GM12872 (cell line): Measurements from ENCODE around the gene GAGE12E.
"Not testable (repeated sequence)": the region's sequence is repeated elsewhere in the genome, so short reads cannot be mapped to it uniquely, and the experiment has no call there.

Source experiments
- TF ChIP-seq, protein P1 (sequence below): IDR thresholded peaks from 3 replicates; pipeline ENCODE4 v1.5.1; 2011; ENCODE audit warnings: low read depth, mild to moderate bottlenecking, low read length, moderate library complexity; ENCODE audit not compliant: insufficient read depth

The GAGE12E gene

DNA sequence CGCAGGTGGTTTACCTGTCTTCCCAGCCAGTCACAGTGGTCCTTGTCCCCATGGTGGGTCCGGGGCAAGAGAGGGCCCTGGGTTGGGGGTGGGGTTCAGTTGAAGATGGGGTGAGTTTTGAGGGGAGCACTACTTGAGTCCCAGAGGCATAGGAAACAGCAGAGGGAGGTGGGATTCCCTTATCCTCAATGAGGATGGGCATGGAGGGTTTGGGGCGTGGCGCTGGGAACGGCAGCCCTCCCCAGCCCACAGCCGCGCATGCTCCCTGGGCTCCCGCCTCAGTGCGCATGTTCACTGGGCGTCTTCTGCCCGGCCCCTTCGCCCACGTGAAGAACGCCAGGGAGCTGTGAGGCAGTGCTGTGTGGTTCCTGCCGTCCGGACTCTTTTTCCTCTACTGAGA is at the start of gene GAGE12E:
TSS of gene GAGE12E (plus strand) at position 301 of the 400 bp plus-strand sequence. CDS start 1,155 bp downstream, outside the sequence.
- TF ChIP-seq, protein P1, sequence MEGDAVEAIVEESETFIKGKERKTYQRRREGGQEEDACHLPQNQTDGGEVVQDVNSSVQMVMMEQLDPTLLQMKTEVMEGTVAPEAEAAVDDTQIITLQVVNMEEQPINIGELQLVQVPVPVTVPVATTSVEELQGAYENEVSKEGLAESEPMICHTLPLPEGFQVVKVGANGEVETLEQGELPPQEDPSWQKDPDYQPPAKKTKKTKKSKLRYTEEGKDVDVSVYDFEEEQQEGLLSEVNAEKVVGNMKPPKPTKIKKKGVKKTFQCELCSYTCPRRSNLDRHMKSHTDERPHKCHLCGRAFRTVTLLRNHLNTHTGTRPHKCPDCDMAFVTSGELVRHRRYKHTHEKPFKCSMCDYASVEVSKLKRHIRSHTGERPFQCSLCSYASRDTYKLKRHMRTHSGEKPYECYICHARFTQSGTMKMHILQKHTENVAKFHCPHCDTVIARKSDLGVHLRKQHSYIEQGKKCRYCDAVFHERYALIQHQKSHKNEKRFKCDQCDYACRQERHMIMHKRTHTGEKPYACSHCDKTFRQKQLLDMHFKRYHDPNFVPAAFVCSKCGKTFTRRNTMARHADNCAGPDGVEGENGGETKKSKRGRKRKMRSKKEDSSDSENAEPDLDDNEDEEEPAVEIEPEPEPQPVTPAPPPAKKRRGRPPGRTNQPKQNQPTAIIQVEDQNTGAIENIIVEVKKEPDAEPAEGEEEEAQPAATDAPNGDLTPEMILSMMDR = not testable (repeated sequence)

DNA sequence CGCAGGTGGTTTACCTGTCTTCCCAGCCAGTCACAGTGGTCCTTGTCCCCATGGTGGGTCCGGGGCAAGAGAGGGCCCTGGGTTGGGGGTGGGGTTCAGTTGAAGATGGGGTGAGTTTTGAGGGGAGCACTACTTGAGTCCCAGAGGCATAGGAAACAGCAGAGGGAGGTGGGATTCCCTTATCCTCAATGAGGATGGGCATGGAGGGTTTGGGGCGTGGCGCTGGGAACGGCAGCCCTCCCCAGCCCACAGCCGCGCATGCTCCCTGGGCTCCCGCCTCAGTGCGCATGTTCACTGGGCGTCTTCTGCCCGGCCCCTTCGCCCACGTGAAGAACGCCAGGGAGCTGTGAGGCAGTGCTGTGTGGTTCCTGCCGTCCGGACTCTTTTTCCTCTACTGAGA is 19.2 kb upstream of the GAGE12E start, which contains the start of gene GAGE12C:
TSS of gene GAGE12C (plus strand) at position 301 of the 400 bp plus-strand sequence. CDS start 1,155 bp downstream, outside the sequence.
- TF ChIP-seq, protein P1 = not testable (repeated sequence)

- TF ChIP-seq, protein P1 = not testable (repeated sequence)
These were observed 9.7 kb upstream of the GAGE12E start, which contains the start of gene GAGE12D for GRCh38 chrX:49541433-49541832. GAGE12D (plus strand) TSS chrX:49541733; CDS start chrX:49542888, 1,155 bp downstream.

GRCh38 chrX:49560542-49560941 is 9.5 kb downstream of the GAGE12E start, which contains the start of gene GAGE12F:
GAGE12F (plus strand) TSS chrX:49560842; CDS start chrX:49561997, 1,155 bp downstream.
- TF ChIP-seq, protein P1 = not testable (repeated sequence)

DNA sequence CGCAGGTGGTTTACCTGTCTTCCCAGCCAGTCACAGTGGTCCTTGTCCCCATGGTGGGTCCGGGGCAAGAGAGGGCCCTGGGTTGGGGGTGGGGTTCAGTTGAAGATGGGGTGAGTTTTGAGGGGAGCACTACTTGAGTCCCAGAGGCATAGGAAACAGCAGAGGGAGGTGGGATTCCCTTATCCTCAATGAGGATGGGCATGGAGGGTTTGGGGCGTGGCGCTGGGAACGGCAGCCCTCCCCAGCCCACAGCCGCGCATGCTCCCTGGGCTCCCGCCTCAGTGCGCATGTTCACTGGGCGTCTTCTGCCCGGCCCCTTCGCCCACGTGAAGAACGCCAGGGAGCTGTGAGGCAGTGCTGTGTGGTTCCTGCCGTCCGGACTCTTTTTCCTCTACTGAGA is 19.0 kb downstream of the GAGE12E start, which contains the start of gene GAGE12G:
TSS of gene GAGE12G (plus strand) at position 301 of the 400 bp plus-strand sequence. CDS start 1,155 bp downstream, outside the sequence.
- TF ChIP-seq, protein P1 = not testable (repeated sequence)

- TF ChIP-seq, protein P1 = not testable (repeated sequence)
These were observed 28.6 kb downstream of the GAGE12E start, which contains the start of gene GAGE12H for GRCh38 chrX:49579649-49580048. GAGE12H (plus strand) TSS chrX:49579949; CDS start chrX:49581104, 1,155 bp downstream.

DNA sequence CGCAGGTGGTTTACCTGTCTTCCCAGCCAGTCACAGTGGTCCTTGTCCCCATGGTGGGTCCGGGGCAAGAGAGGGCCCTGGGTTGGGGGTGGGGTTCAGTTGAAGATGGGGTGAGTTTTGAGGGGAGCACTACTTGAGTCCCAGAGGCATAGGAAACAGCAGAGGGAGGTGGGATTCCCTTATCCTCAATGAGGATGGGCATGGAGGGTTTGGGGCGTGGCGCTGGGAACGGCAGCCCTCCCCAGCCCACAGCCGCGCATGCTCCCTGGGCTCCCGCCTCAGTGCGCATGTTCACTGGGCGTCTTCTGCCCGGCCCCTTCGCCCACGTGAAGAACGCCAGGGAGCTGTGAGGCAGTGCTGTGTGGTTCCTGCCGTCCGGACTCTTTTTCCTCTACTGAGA is 38.1 kb downstream of the GAGE12E start, which contains the start of gene GAGE2A:
TSS of gene GAGE2A (plus strand) at position 301 of the 400 bp plus-strand sequence. CDS start 1,155 bp downstream, outside the sequence.
- TF ChIP-seq, protein P1 = not testable (repeated sequence)
